Measurements from ENCODE around the gene PRRT4. TPM values are rescaled to one million over a fixed set of nuclear protein-coding genes. Genes with fewer than 3 reads are reported as not detected.

Gene PRRT4
- total and polyA plus RNA-seq, 4 donors = 0.23 to 5.8 (median 0.28) TPM; not detected in 1

- ATAC-seq (ENCODE audit: low FRiP score) = no peak
- WGBS, 2 donors = 34 to 35% methylated on average over 3 of the region's 3 CpGs
- no peak overlapping the region for H3K27ac ChIP-seq (ENCODE audit: low read depth in 1 of 2, low read length in 2 of 2)
- H3K27me3 ChIP-seq (ENCODE audit: control insufficient read depth in 1 of 2, insufficient read depth in 2 of 2, low read length in 1 of 2) = no peaks in the 10 kb centered on the region
- H3K4me3 ChIP-seq (ENCODE audit: low read length in 2 of 2) = no peak overlapping the region
- intact Hi-C loops (cut with DNase I) = no loop called here
- no peaks in the 10 kb centered on the region for H3K4me1 ChIP-seq (ENCODE audit: control insufficient read depth in 1 of 2, insufficient read depth in 2 of 2, low read length in 2 of 2)
- H3K36me3 ChIP-seq (ENCODE audit: control insufficient read depth in 1 of 2, insufficient read depth in 2 of 2, low read length in 1 of 2) = no peaks in the 10 kb centered on the region
- no peaks in the 10 kb centered on the region for H3K9me3 ChIP-seq (ENCODE audit: control insufficient read depth, low read length)
- DNase-seq = no peak
Observed at GRCh38 chr7:128383776-128384175, 22.3 kb upstream of the PRRT4 start.

DNA sequence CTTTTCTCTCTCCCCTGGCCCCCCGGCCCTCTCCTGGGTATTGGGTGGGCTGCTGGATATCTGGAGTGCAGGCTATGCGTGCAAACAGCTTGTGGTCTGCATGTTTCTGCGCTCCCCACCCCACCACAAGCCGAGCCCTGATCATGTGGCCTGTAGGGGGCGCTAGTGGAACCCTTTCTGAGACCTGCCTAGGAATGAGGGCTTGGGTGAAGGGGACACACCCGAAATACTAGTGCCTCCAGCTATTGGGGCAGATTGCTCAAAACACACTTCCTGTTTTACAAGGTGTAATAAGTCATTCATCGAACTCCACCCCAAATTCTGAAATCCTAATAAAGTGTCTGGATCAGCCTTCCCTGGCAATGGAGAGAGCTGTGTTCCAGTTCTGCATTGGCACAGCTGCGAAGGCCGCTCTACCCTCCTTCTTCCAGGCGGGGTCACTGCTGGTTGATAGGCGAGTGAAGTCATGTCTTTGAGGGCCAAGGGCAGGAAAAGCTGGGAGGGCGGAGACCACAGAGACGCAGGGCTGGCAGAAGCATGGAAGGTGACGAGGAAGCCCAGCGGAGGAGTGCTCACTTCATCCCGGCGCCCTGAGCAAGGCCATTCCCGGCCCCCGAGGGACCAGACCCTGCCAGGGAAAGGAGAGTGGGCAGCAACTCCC, 19.8 kb upstream of the PRRT4 start:
- intact Hi-C loops (cut with DNase I) = no loop called here
- H3K9me3 ChIP-seq (ENCODE audit: control insufficient read depth, low read length) = no peaks in the 10 kb centered on the region
- H3K27me3 ChIP-seq (ENCODE audit: control insufficient read depth in 1 of 2, insufficient read depth in 2 of 2, low read length in 1 of 2) = no peaks in the 10 kb centered on the region
- H3K27ac ChIP-seq (ENCODE audit: low read depth in 1 of 2, low read length in 2 of 2) = no peak overlapping the region
- no peak overlapping the region for H3K4me3 ChIP-seq (ENCODE audit: low read length in 2 of 2)
- WGBS, 2 donors = 72 to 75% methylated on average over 18 to 19 of the region's 19 CpGs
- H3K4me1 ChIP-seq (ENCODE audit: control insufficient read depth in 1 of 2, insufficient read depth in 2 of 2, low read length in 2 of 2) = no peaks in the 10 kb centered on the region
- DNase-seq = no peak
- peak; percentile 33 for ATAC-seq (ENCODE audit: low FRiP score)
- no peaks in the 10 kb centered on the region for H3K36me3 ChIP-seq (ENCODE audit: control insufficient read depth in 1 of 2, insufficient read depth in 2 of 2, low read length in 1 of 2)

- Histone ChIP-seq H3K4me1 (ENCODE audit: control insufficient read depth in 1 of 2, insufficient read depth in 2 of 2, low read length in 2 of 2) (no peaks in the 10 kb centered on the region), H3K27me3 (ENCODE audit: control insufficient read depth in 1 of 2, insufficient read depth in 2 of 2, low read length in 1 of 2) (no peaks in the 10 kb centered on the region), H3K36me3 (ENCODE audit: control insufficient read depth in 1 of 2, insufficient read depth in 2 of 2, low read length in 1 of 2) (no peaks in the 10 kb centered on the region), H3K9me3 (ENCODE audit: control insufficient read depth, low read length) (no peaks in the 10 kb centered on the region), H3K27ac (ENCODE audit: low read depth in 1 of 2, low read length in 2 of 2) (no peak overlapping the region), H3K4me3 (ENCODE audit: low read length in 2 of 2) (no peak overlapping the region)
- no peak for DNase-seq
- intact Hi-C loops (cut with DNase I) = no loop called here
- no peak for ATAC-seq (ENCODE audit: low FRiP score)
- WGBS, 2 donors = 92 to 96% methylated on average over 3 of the region's 3 CpGs
Observed at GRCh38 chr7:128380483-128381106, 19.1 kb upstream of the PRRT4 start.

DNA sequence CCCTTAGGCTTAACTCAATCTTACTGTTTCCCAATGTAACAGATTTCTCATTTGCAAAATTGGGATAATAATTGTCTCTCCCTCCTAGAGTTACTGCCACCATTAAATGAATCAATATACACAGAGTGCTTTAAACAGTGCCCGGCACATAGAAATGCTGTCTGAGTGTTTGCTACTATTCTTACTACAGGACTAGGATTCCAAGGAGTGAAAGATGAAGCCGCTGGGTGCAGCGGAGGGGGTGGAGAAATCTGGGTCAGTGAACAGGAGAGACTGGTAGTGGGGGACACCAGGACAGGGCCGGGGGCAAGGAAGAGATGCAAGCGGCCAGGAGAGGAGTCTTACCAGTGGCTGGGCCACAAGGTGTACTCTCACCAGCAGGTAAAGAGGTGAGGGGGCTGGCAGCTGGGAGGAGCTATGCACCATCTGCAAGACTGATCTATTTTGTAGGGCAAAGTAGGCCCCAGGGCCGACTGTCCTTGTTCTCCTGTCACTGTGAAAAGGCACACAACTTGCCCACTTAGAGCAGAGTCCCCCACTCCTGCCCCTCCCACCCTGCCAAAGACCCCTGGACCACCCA, 18.5 kb upstream of the PRRT4 start:
- DNase-seq = no peak
- ATAC-seq (ENCODE audit: low FRiP score) = no peak
- H3K9me3 ChIP-seq (ENCODE audit: control insufficient read depth, low read length) = no peaks in the 10 kb centered on the region
- no peak overlapping the region for H3K27ac ChIP-seq (ENCODE audit: low read depth in 1 of 2, low read length in 2 of 2)
- no peaks in the 10 kb centered on the region for H3K4me1 ChIP-seq (ENCODE audit: control insufficient read depth in 1 of 2, insufficient read depth in 2 of 2, low read length in 2 of 2)
- no peaks in the 10 kb centered on the region for H3K27me3 ChIP-seq (ENCODE audit: control insufficient read depth in 1 of 2, insufficient read depth in 2 of 2, low read length in 1 of 2)
- intact Hi-C loops (cut with DNase I) = no loop called here
- no peaks in the 10 kb centered on the region for H3K36me3 ChIP-seq (ENCODE audit: control insufficient read depth in 1 of 2, insufficient read depth in 2 of 2, low read length in 1 of 2)
- WGBS, 2 donors = 88 to 91% methylated on average over 6 of the region's 6 CpGs
- H3K4me3 ChIP-seq (ENCODE audit: low read length in 2 of 2) = no peak overlapping the region

DNA sequence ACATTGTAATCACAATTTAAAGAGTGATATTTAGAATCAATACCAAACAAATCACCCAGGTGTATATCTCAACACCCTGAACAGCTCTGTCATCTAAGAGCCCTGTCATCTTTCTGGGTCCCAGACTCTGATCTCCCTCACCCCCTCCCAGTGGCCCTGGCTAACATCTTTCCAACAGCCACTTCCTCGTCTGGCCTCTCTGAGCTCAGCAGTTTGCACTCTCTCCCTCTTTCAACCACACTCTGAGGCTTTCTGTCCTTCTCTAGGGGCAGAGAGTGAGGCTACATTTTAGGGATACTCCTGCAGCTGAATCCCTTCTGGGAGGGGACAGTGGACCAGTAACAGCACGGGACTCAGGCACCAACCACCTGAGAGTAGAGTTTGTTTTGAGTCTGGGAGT, 17.1 kb upstream of the PRRT4 start:
- WGBS, 2 donors = 33 to 45% methylated on average over 2 of the region's 2 CpGs
- no peak overlapping the region for H3K4me3 ChIP-seq (ENCODE audit: low read length in 2 of 2)
- no peaks in the 10 kb centered on the region for H3K27me3 ChIP-seq (ENCODE audit: control insufficient read depth in 1 of 2, insufficient read depth in 2 of 2, low read length in 1 of 2)
- intact Hi-C loops (cut with DNase I) = no loop called here
- no peak overlapping the region for H3K27ac ChIP-seq (ENCODE audit: low read depth in 1 of 2, low read length in 2 of 2)
- H3K9me3 ChIP-seq (ENCODE audit: control insufficient read depth, low read length) = no peaks in the 10 kb centered on the region
- DNase-seq (no peak), ATAC-seq (ENCODE audit: low FRiP score) (no peak)
- H3K4me1 ChIP-seq (ENCODE audit: control insufficient read depth in 1 of 2, insufficient read depth in 2 of 2, low read length in 2 of 2) = no peaks in the 10 kb centered on the region
- H3K36me3 ChIP-seq (ENCODE audit: control insufficient read depth in 1 of 2, insufficient read depth in 2 of 2, low read length in 1 of 2) = no peaks in the 10 kb centered on the region

GRCh38 chr7:128376077-128376476, 14.6 kb upstream of the PRRT4 start:
- Histone ChIP-seq H3K27me3 (ENCODE audit: control insufficient read depth in 1 of 2, insufficient read depth in 2 of 2, low read length in 1 of 2) (no peaks in the 10 kb centered on the region), H3K36me3 (ENCODE audit: control insufficient read depth in 1 of 2, insufficient read depth in 2 of 2, low read length in 1 of 2) (no peaks in the 10 kb centered on the region), H3K4me1 (ENCODE audit: control insufficient read depth in 1 of 2, insufficient read depth in 2 of 2, low read length in 2 of 2) (no peaks in the 10 kb centered on the region), H3K9me3 (ENCODE audit: control insufficient read depth, low read length) (no peaks in the 10 kb centered on the region), H3K27ac (ENCODE audit: low read depth in 1 of 2, low read length in 2 of 2) (no peak overlapping the region), H3K4me3 (ENCODE audit: low read length in 2 of 2) (no peak overlapping the region)
- intact Hi-C loops (cut with DNase I) = no loop called here
- DNase-seq = no peak
- 95 to 96% methylated on average over 3 of the region's 3 CpGs for WGBS, 2 donors
- ATAC-seq (ENCODE audit: low FRiP score) = no peak

DNA sequence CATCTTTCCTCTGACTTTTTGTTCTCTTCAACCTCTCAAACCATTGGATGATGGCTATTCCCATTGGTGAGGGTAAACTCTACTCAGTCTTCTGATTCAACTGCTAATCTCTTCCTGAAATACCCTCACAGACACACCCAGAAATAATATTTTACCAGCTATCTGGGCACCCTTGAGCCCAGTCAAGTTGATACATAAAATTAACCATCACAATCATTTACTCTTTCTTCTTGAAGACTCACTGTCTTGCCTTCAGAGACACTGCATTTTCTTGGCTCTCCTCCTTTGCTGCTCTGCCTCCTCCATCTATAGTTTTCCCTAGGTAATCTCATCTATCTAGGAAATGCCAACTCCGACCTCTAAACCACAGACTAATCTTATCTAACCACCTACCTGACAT, 12.6 kb upstream of the PRRT4 start:
- no peaks in the 10 kb centered on the region for H3K36me3 ChIP-seq (ENCODE audit: control insufficient read depth in 1 of 2, insufficient read depth in 2 of 2, low read length in 1 of 2)
- no peak overlapping the region for H3K27ac ChIP-seq (ENCODE audit: low read depth in 1 of 2, low read length in 2 of 2)
- H3K9me3 ChIP-seq (ENCODE audit: control insufficient read depth, low read length) = no peaks in the 10 kb centered on the region
- H3K4me1 ChIP-seq (ENCODE audit: control insufficient read depth in 1 of 2, insufficient read depth in 2 of 2, low read length in 2 of 2) = no peaks in the 10 kb centered on the region
- no peaks in the 10 kb centered on the region for H3K27me3 ChIP-seq (ENCODE audit: control insufficient read depth in 1 of 2, insufficient read depth in 2 of 2, low read length in 1 of 2)
- ATAC-seq (ENCODE audit: low FRiP score) (no peak), DNase-seq (no peak)
- intact Hi-C loops (cut with DNase I) = no loop called here
- H3K4me3 ChIP-seq (ENCODE audit: low read length in 2 of 2) = no peak overlapping the region
- WGBS, 2 donors = 59 to 63% methylated on average over 1 of the region's 1 CpG

GRCh38 chr7:128373606-128374005, 12.1 kb upstream of the PRRT4 start:
- Histone ChIP-seq H3K27me3 (ENCODE audit: control insufficient read depth in 1 of 2, insufficient read depth in 2 of 2, low read length in 1 of 2) (no peaks in the 10 kb centered on the region), H3K4me3 (ENCODE audit: low read length in 2 of 2) (no peak overlapping the region), H3K9me3 (ENCODE audit: control insufficient read depth, low read length) (no peaks in the 10 kb centered on the region), H3K4me1 (ENCODE audit: control insufficient read depth in 1 of 2, insufficient read depth in 2 of 2, low read length in 2 of 2) (no peaks in the 10 kb centered on the region), H3K27ac (ENCODE audit: low read depth in 1 of 2, low read length in 2 of 2) (no peak overlapping the region), H3K36me3 (ENCODE audit: control insufficient read depth in 1 of 2, insufficient read depth in 2 of 2, low read length in 1 of 2) (no peaks in the 10 kb centered on the region)
- WGBS, 2 donors = 76 to 79% methylated on average over 2 of the region's 2 CpGs
- intact Hi-C loops (cut with DNase I) = no loop called here
- DNase-seq (no peak), ATAC-seq (ENCODE audit: low FRiP score) (no peak)

GRCh38 chr7:128370491-128370890, 9.0 kb upstream of the PRRT4 start:
- Histone ChIP-seq H3K9me3 (ENCODE audit: control insufficient read depth, low read length) (no peaks in the 10 kb centered on the region), H3K27me3 (ENCODE audit: control insufficient read depth in 1 of 2, insufficient read depth in 2 of 2, low read length in 1 of 2) (no peaks in the 10 kb centered on the region), H3K4me3 (ENCODE audit: low read length in 2 of 2) (no peak overlapping the region), H3K4me1 (ENCODE audit: control insufficient read depth in 1 of 2, insufficient read depth in 2 of 2, low read length in 2 of 2) (no peaks in the 10 kb centered on the region), H3K36me3 (ENCODE audit: control insufficient read depth in 1 of 2, insufficient read depth in 2 of 2, low read length in 1 of 2) (no peaks in the 10 kb centered on the region), H3K27ac (ENCODE audit: low read depth in 1 of 2, low read length in 2 of 2) (no peak overlapping the region)
- no peak for DNase-seq
- no peak for ATAC-seq (ENCODE audit: low FRiP score)
- intact Hi-C loops (cut with DNase I) = no loop called here
- 90 to 93% methylated on average over 4 of the region's 4 CpGs for WGBS, 2 donors
